Fibroblast of skin of left biceps (primary cell): ENCODE results near the gene KAZN.

Source experiments
- DNase-seq, 2 experiments: peaks; one replicate each; pipeline ENCODE4 v3.0.0-alpha.2; 2013; ENCODE audit warnings: low read depth in 2 of 2

The KAZN gene

DNA sequence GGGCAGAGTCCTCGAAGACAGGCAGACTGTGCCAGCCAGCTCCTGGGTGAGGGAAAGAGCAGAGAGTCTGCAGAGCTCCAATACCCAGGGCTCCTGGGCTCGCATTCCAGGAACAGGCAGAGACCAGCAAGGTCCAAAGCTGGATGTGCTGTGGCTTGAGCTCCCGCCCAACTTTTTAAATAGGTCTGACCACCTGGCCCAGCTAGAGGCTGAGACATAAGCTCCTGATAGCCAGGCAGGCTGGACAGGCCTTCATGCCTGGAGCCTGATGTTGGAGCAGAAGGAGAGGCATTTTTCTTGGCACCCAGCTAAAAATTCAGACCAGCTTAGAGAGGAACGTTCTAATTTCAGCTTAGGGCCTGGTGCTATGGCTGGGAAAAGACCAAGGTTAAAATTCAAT, 376.6 kb downstream of the KAZN start:
- no peak for DNase-seq

DNA sequence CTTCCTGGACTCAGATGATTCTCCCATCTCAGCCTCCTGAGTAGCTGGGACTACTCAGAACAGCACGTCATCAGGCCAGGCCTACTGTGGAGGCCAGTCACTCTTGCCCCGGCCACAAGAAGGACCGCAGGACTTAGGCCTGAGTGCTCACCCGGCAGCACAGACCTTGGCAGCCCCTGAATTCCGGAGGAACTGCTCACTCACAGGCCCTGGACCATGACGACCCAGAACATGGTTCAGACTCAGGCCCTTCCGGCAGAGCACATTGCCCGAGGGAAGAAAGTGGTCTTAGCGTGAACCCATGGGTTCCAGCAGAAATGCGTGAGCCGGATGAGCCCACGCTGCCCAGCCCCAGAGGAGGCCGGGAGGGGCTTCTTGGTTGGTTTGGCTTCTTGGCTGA, 377.8 kb downstream of the KAZN start:
- no peak for DNase-seq

DNA sequence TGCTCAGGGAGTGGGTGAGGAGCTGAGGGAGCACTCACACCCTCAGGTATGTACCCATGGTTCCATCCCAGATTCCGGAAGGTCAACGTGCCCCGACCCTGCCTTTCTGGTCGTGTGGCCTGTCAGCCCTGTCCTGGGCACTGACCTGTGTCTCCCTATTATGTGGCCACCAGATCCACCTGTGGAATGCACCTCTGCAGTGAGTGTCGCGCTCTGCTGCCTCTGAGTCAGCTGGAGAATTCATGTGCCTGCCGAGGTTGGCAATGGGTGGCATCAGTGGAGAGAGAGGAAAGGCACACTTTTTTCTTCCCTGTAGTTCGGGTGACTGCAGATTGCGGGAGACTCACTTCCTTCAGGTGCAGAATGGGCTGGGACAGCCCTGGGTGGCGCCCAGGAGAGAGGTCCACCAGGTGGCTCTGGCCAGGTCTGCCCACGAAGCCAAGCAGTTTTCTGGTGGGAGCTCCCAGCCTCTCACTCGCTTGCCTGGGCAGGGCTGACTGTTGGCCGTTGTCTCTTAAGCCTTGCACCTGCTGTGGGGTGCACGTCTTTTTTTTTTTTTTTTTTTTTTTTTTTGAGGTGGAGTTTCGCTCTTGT, 378.9 kb downstream of the KAZN start:
- DNase-seq = no peak

DNA sequence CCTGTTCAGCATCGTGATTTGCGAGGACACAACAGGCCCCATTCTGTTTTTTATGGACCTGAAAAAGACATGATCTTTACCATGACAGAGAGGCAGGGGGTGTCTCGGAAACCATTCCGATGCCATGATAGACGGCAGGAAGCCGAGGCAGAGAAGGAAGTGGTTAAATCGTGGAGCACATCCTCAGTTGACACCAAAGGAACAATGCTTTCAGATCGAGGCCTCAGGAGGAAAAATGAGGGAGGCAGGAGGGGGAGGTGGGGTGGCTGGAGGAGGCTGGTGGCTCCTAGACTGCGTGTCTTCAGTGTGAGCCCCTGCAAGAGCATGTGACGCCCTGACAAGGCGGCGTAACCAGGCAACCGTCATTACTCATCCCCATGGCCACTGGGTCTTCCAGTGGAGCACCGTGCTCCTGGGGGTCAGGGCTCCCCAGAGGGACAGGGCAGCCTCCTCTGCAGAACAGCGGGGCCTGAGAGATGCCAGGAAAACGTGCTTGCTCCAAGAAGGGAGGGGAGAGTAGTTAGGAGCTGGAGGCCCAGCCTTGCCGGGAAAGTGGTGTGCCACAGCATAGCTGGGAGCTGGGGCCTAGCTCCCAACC, 382.2 kb downstream of the KAZN start:
- no peak for DNase-seq

DNA sequence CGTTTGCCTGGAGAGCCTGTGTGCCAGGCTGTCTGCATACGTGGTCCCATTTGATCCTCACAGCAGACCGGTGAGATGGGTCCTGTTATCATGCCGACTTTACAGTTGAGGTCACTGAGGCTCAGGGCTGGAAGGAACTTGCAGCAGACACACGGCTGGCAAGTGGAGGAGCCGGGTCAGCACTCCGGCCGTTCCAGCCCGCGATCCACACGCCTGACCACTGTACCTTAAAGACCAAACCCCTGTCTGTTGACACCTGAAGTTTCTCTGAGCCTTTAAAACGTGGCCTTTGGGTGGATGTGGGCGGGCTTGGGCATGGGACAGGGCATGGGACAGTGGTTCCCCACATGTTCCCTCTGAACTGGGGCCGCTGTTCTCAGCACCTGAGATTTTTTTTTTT, 383.5 kb downstream of the KAZN start:
- DNase-seq = no peak

DNA sequence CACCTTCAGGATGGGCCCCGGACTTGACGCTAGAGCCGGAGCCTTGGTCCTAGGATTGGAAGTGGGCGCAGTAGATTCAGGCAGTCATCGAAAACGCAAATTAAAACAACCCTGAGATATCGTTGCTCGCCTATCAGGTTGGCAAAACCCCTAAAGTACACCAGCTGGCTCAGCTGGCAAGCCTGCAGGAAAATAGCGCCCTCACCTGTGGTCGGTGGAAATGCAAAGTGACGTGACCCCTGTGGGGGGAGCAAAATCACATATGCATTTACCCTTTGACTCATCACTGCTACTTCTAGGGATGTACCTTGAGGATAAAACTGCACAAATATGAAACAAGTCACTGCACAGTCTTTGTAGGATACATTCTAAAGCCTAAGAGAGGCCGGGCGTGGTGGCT, 384.8 kb downstream of the KAZN start:
- no peak for DNase-seq

DNA sequence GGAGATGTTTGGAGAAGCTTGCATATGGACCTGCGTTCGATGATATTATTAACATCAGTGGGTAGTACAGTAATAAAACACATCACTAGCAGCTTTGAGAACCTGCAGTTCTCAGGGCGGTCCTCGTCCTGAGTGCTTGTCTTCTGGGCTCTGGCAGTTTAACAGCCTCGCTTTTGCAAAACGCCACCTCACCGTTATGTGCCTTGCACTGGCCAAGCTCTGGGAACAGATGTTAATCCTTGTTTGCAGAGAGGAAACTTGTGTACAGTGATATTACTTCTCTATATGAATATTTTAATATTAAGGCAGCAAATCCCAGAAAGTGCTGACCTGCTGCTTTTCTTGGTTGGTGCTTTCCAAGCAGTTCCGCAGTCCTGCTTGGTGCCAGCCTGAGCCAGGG, 387.7 kb downstream of the KAZN start:
- no peak for DNase-seq

DNA sequence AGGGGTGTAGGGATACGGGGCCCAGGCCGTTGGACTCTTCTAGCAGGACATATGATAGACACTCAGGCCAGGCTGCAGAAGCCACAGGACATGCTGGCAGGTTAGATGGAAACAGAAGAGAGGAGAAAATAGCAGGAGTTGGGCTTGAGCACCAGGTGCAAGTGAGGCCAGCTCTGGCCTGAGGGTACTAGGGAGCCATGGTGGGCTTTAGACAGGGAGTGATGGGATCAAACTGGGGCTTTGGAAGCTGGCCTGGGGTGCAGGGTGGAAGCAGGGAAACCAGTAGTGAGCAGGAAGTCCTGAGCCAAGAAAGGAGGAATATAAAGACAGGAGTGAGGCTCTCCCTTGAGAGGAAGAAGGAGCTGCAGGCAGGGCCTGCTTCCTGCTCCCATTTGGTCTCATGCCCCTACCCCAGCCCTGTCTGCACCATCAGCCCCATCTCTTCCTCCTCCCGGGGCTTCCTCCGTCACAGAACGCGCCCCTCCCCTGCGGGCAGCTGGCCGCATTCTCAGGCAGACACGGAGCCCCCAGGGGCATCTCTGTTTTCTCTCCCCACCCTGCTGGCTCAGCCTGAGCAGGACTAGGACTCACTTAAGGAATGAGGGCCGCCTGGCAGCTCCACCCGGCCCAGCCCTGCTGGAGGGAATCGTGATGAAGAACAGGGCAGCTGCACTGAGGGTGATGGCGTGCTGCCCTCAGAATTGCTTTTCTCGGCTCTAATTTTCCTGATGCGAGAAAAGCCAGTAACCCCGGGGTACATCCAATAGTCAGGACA, 389.5 kb downstream of the KAZN start:
- DNase-seq = no peak

DNA sequence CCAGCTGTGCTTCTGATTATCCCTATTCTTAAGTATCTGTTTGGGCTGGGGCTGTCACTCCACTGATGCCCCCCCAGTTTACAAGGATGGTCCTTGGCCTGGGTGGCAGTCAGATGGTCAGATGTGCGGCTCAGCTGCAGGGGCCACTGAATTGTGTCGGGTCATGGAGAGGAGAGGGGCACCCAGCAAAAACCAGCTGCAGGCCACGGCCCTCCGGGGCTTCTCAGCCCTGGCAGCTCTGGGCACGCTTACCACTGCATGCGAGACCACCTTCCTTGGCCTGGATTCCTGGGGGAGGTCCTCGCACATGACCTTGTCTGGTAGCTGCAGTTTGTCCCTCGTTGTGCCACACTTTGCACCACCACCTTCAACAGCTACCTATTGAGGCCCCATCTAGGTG, 390.2 kb downstream of the KAZN start:
- no peak for DNase-seq

DNA sequence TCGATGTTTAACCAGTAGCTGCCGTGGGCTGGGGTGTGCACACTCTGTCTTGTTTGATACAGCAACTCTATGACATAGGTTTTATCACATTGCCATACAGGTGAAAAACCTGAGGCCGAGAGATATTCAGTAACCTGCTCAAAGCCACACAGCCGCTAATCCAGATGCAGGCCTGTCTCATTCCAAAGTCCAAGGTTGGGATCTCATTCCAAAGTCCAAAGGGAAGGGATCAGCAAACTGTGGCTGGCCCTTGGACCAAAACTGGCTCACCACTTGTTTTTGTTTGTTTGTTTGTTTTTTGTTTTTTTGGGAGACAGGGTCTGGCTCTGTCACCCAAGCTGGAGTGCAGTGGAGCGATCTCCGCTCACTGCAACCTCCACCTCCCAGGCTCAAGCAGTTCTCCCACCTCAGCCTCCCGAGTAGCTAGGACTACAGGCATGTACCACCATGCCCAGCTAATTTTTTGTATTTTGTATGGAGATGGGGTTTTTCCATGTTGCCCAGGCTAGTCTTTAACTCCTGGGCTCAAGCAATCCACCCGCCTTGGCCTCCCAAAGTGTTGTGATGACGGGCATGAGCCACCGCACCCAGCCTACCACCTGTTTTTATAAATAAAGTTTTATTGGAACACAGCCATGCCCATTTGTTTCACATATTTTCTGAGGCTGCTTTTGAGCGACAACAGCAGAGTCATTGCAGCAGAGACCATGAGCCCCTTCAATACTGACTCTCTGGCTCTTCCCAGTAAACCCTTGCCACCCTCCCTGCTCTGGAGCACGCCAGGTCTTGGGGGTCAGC, 391.6 kb downstream of the KAZN start:
- DNase-seq = no peak

DNA sequence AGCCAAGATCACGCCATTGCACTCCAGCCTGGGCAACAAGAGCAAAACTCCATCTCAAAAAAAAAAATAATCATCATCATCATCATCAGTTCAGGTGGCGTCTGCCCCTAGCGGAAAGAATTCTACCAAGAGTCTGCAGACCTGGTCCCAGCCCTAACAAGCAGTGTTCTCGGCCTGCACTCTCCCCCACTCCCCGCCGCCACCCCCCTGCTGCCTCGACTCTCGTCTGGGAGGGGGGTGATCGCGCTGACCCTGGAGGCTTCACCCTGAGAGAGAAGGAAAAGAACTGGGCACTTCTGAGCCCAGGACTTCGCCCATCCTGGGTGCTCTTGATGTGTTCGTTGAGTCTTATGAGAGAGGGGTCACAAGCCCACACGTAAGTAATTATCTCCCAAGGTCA, 394.9 kb downstream of the KAZN start:
- DNase-seq = no peak

DNA sequence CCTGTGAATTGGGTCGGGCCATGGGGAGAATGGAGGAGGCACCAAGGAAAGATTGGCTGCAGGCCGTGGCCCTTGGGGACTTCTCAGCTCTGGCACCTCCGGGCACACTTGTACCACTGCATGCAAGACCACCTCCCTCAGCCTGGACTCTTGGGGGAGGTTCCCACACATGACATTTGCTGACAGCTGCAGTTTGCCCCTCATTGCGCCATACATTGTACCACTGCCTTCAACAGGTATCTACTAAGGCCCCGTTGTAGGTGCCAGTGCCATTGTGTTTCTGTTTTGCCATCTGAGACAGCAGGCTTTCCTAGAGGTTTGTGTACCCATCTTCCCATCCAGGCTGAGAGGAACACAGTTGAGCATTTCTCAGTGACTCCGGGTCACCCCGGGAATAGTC, 395.7 kb downstream of the KAZN start:
- no peak for DNase-seq

DNA sequence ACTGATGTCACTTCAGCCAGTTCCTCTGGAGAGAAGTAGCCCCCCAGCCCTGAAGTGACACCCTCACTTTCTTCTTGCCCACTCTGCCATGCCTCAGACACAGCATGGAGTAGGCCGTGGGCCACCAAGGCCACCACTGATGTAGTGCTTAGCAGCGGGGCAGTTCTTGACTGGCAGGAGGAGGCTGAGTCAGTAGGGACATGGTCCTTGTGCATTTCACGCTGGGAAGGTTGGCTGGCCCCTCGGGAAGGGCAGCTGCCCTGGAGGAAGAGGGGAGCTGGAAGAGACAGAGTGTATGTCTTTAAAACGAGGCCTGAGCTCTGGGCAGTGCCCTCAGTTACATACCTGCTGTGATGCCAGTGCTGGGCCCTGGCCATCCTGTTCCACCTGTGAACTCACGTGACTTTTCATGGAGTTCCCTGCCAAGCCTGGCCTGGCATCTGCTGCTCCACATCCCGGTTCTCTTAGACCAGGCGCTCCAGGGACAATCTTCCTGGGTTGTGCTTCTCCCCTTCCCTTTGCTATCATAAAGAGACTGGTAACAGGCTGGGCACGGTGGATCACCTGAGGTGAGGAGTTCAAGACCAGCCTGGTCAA, 396.5 kb downstream of the KAZN start:
- DNase-seq = no peak

DNA sequence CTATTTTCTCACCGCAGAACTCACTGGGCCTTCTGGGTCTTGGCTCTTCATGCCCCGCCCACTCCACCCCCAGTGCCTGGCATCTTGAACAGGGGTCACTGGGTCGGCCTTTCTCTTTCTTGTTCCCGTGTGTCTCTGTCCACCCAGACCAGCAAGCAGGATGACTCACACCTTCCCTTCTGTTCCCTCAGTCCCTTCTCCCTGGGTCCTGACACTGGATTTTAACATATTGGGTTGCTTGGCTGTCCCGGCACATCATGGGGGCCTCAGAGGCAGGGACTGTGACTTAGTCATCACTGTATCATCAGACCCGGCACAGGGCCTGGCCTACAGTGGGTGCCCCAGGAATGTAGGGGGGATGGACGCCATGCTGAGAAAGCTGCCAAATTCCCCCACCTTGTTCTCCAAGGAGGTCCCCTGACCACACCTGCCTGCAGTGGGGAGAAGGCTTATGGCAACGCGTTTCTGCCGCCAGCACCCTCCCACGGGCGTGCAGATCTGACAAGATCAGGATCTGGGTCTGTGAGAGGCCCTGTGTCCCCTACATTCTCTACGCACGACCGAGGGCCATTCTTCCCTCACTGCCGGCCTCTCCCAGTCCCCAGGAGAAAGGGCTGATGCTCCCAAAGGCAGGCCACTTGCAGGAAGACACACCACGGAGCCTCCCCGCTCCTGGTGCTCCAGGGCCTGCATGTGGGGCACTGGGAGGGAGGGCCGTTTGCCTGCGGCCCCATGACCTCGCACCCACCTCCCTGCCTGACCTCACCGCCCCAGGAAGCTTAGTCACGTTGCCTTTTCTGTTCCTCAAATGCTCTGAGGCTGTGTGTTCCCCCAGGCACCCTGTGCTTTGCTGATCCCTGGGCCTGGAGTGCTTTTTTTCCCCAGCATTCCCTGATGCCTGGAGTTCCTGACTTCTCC, 397.9 kb downstream of the KAZN start:
- no peak for DNase-seq

DNA sequence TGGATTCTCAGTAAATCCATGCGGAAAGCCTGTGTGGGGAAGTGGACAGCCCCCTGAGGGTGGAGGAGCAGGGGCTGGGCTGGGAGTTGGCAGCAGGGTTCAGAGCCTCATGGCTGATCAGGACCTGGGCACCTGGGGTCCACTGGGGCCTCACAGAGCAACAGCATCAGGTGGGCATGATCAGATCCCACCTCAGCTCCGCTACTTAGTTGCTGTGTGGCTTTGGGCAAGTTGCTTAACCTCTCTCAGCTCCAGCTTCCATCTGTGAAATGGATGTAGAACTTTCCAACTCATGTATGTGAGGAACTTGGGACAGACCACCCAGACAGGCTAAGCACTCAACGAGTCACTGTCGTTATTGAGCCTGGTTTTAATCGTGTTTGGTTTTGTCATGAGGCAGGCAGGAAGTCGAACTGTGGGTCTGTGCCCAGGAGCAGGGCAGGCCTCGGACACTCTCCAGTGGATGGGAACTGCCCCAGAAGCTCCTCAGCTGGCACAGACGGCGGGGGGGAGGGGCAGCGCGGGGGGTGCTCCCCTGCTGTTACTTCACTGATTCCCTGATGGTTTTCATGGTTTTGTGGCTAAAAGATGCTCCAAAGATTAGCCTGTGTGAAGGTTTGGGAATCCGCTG, 399.3 kb downstream of the KAZN start:
- no peak for DNase-seq

DNA sequence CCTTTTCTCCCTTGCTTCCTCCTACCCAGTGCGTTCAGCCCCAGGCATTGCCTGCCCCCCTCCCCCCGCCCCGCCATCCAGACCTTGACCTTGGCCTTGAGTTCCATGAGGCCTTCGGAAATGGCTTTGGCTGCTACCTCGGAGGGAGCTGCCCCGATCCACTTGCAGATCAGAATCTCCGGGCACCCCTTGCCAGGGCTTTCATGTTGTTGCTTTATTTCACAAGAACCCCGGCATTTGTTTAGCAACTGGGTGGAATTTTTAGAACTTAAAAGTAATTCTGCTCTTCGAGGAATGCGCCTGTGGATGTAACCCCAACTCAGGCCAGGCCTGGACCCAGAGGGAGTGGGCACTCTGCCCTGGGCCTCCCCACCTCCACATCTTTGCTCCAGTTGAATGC, 401.0 kb downstream of the KAZN start:
- no peak for DNase-seq

DNA sequence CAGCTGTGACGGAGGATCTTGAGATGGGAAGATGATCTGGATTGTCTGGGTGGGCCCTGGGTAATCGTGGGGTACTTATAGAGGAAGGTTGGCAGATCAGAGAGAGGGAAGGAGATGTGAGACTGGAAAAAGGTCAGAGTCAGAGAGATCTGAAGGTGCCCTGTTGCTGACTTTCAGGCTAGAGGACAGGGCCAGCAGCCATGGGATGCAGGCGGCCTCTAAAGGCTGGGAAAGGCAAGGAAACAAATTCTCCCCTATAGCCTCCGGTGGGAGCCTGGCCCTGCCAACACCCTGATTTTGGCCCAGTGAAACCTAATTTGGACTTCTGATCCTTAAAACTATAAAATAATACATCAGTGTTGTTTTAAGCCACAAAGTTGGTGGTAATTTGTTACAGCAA, 401.5 kb downstream of the KAZN start:
- no peak for DNase-seq

DNA sequence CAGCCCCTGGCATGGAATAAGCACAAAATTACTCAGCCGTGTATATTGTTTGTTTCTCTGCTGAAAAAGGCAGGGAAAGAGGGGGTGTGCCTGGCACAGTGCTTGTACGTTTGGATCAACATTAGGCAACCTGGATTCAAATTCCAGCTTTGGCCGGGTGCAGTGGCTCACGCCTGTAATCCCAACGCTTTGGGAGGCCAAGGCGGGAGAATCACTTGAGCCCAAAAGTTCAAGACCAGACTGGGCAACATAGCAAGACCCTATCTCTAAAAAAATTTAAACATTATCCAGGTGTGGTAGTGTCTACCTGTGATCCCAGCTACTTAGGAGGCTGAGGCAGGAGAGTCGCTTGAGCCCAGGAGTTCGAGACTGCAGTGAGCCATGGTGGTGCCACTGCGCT, 402.2 kb downstream of the KAZN start:
- no peak for DNase-seq

DNA sequence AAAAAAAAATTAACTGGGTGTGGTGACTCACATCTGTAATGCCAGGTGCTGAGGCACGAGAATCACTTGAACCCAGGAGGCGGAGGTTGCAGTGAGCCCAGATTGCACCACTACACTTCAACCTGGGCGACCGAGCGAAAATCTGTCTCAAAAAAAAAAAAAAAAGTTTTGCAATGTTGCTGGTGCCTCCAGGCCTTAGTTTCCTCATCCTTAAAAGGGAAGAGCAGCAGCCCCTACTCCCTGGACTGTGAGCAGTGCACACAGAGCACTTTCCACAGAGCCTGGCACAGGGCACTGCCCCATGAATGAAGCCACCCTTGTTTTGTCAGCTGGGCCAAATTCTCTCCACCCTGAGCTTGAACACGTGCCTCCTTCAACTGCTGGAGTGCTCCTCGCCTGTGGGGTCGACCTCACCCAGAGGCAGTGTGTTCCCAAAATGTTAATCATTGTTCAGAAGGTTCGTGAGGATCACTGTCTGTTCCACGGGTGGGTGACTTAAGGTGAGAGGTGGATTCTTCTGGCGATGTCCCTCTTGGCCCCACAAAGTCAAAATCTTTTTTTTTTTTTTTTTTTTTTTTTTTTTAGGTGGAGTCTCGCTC, 402.9 kb downstream of the KAZN start:
- no peak for DNase-seq

DNA sequence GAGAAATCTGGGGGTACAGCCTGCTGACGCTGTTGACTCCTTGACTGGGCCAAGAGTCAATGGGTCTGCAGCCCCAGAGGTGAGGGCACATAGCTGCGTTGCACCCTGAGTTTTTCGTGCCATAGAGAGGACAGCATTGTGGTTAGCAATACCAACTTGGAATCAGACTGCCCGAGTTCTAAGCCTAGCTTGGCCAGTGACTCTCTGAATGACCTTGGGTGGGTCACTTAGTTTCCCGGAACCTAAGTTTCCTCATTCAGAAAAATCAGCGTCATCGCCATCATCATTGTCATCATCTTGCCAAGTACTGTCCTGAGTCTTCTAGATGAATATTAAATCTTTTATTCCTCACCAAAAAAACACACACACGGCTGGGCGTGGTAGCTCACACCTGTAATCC, 403.8 kb downstream of the KAZN start:
- DNase-seq = no peak
